GM21381 (cell line): ENCODE results near the gene MICA.
A peak's percentile ranks its signal among the peaks of the same experiment; 100 is the strongest.
"Not testable (repeated sequence)": the region's sequence is repeated elsewhere in the genome, so short reads cannot be mapped to it uniquely, and the experiment has no call there.

ENCODE experiments used
- ATAC-seq: cut with Tn5 transposase; IDR thresholded peaks from one replicate; pipeline ENCODE4 v1.9.1; 2021; ENCODE audit warnings: mild to moderate bottlenecking, moderate library complexity; ENCODE audit not compliant: unreplicated experiment

Gene MICA

DNA sequence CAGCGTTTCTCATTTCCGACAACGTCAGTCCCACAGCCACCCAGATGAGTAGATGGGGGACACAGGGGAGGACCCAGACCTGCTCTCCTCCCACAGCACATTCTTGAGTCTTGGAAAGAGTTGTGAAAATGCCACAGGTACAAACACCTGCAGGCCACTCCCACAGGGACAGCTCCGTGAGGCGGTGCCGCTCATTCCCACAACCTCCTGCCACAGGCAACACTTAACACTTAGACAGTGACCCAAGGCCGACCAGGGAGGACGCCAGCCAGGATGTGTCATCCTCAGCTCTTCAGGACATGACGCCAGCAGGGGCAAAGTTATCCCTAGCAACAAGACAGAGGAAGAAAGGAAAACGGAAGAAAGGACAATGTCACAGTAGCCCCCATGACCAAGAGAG is 23.5 kb upstream of the MICA start:
- ATAC-seq = no peak

- ATAC-seq = no peak
These were observed 21.7 kb upstream of the MICA start for GRCh38 chr6:31381666-31382065.

DNA sequence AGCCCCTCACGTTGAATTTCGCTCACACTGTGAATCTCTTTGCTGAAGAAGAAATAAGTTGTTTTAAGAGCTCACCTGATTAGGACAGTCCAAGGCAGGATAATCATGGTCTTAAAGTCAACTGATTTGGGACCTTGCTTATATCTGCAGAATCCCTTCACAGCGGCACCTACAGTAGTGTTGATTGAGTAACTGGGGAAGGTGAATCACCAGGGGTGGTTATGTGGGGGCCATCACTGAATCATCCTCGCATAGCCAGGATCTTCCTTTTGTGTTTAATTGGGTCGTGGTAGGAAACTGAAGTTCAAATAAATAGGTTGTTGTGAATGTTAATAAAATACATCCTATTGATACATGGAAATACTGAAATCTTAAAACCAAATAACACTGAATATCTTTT is 20.2 kb upstream of the MICA start:
- no peak for ATAC-seq

DNA sequence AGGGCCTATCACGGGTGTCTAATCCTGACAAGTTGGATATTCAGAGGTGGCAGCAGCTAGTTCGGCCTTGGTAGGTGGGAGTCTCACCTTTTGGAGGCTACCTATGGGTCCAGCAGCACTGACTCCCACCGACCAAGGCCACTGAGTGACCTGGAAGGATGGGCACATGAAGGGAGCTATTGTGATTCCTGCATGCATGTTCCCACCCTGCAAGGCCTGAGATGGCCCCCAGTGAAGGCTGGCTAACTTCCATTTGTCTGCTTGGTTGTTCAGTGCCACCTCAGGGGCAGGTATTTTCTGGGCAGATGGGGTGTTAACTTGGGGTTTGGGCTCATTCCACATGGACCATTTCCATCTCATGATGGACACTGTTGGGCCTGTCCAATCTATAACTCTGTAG is 18.4 kb upstream of the MICA start:
- no peak for ATAC-seq

DNA sequence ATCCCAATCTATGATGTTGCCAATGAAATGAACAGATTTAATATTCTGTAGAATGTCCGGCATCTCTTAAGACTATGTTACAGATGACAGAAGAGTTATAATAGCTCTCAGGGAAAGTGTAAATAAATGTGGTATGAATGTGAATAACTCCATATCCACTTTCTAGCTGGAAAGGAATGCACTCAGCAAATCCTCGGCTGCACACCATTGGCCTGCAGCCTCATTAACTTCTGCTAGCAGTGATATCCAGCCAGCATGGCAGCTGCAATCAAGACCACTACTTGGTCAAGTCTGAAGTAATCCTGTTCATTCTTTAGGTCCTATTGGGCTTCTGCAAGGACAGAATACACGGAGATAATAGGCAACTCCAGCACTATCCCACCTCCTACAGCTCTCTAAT is 17.3 kb upstream of the MICA start:
- no peak for ATAC-seq

GRCh38 chr6:31386977-31387376 is 16.4 kb upstream of the MICA start:
- ATAC-seq = no peak

DNA sequence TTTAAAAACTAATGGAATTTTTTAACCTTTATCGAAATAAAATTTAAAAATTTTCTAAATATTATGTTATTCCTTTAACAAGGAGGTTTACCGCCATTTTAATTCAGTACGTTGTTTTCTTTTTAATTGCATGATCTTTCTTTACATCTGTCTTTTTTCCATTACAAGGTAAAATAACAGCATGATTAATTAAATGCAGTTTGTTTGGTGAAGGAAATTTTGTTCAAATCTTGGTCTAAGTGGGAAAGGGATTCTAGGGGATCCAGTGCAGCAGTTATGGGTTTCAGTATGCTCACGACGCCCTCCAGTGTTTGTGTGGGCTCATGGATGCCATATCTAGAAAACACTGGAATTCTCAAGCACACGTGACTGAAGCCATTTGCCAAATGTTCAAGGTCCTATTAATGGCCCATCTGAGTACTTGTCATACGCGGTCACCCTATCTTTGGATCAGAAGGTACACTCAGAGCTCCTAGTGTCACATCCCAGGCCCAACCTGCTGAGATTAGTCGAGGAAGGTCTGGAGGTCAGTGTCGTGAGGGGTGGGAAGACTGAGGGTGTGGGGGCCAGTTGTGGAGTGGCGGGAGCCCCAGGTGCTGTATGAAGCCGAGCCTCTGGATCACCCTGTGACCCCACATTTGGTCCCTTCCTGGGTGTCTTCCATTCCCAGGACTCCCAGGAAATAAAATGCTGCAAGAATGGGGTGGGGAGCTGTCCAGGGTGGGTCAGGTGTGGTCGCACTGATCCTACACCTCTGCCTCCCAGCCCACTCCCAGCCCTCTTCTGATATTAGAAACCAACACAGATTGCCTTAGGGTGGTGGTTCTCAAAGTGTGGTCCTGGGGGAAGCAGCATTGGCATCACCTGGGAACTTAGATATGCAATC is 14.2 kb upstream of the MICA start:
- not testable (repeated sequence) for ATAC-seq

- not testable (repeated sequence) for ATAC-seq
These were observed 13.6 kb upstream of the MICA start for GRCh38 chr6:31389802-31390132.

GRCh38 chr6:31393932-31394331 is 9.5 kb upstream of the MICA start:
- ATAC-seq = no peak

DNA sequence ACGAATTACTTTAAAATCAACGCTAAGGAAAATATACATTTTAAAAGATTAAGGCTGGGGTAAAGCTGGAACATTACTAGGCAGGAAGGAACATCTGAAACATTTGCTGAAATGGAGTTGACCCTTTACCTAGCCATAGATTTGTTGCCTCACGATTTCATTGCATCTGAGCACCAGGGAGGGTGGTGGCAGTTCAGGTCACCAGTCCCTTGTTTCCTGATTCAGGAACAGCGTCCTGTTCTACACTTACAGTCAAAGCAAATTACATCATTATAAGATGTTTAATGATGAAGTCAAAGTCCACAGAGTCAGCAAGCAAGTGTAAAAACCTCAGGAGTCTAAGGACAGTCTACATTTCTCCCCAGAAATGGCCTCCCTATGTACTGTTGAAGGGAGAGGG is 9.0 kb upstream of the MICA start:
- no peak for ATAC-seq

GRCh38 chr6:31395832-31396231 is 7.6 kb upstream of the MICA start:
- no peak for ATAC-seq

- ATAC-seq = no peak
These were observed 6.8 kb upstream of the MICA start for GRCh38 chr6:31396422-31397152.

DNA sequence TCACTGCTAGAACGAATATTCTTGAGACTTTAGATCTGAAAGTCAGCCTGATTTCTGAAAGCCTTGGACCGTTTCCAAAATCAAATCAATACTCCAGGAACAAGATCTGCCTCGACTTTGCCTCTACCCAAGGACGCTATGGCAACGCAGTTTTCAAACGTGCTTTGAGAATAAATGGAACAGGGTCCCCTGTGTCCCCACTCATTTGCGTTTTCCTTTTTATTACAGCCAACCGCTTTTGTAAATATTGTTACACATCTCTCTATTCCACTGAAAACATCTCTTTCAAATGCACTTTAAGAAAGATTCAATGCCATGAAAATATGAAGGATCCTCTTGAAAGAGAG is 6.3 kb upstream of the MICA start:
- not testable (repeated sequence) for ATAC-seq

- no peak for ATAC-seq
These were observed 5.4 kb upstream of the MICA start for GRCh38 chr6:31397901-31398525.

DNA sequence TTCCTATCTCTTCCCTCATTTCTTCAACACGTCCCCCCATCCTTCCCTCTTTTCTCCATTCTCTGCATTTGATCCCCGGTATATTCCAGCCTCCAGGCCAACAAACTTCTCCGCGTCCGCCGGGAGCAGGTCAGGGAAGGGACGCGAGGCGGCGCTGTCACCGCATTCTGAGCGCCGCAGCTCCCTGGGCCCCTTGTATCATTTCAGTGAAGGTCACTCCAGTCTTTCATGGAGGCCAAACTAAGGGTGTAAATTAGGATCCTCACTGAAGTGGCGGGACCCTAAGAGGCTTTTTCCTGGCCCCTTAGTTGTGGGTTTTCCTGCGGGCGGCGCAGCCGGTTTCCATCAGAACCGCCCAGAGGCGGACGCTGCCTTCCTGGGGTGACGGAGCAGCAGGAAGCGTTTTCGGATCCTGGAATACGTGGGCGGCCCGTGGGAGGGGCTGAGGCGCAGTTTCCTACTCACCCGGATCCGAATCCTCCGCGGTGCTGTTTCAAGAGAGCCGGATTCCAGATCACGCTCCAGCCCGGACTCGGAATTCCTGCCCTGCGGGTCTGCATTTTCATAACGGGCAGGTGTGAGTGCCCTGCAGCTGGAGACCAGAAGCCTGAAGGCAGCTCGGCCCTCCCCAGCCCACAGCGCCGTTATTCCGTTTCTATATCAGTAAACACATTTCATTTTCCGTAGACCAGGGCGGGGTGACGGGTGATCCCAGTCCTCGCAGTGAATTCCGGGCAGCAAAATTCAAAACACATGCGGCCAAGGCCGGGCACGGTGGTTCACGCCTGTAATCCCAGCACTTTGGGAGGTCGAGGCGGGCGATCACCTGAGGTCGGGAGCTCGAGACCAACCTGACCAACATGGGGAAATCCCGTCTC is 3.6 kb upstream of the MICA start:
- no peak for ATAC-seq

DNA sequence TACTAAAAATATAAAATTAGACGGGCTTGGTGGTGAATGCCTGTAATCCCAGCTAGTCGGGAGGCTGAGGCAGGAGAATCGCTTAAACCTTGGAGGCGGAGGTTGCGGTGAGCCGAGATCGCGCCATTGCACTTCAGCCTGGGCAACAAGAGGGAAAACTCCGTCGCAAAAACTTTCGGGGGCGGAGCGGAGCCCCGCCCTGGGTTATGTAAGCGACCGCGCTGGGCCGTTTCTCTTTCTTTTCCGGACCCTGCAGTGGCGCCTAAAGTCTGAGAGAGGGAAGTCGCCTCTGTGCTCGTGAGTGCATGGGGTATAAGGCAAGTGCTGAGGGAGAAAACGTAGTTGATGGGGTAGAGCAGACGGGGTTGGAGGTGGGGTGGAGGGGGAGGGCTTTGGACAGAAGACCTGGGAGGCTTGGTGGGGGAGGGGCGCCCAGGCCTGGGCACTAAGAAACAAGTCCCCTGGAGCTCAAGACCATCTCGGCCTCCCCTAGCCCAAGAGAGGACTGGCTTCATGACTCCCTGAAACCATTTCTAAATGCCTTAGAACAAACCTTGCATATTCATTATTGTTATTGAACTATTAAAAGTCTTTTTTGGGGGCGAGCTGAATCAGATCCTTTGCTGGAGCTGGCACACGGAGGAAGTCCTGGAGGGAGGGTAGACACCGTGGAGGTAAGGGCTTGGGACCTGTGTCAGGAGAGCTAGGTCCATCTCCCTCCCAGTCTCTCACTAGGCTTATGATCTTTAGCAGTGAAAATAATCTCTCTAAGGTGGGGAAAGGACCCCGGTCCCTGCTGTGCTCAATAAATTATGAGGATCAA is 2.7 kb upstream of the MICA start:
- ATAC-seq = peak; percentile 37

- no peak for ATAC-seq
These were observed 2.0 kb upstream of the MICA start for GRCh38 chr6:31401403-31401802.

GRCh38 chr6:31402324-31403282 is 792 bp upstream of the MICA start:
- ATAC-seq = peak; percentile 9

DNA sequence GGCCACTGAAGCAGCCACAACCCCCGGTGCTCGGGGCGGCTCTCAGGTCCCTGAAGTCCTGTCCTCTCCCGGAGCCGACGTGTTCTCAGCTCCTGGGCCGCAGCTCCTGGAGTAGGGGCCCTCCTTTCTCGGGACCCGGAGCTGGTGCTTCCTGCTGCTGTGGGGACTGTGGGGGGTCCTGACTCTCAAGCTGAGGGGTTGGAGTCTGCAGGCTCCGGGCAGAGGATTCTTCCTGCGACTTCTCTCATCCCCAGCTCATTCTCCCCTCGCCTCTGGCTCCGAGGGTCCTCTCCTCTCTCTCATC is 618 bp downstream of the MICA start:
- ATAC-seq = not testable (repeated sequence)
